Stimulated activated CD4-positive, alpha-beta T cell treated with anti-CD3 and anti-CD28 coated beads, Interleukin-2, amount 100 ng/mL, for 48 hours (primary cell): ENCODE results near the gene CDH5.

Source experiments
- DNase-seq, 2 donors: peaks; one replicate each; pipeline ENCODE4 v3.0.0-alpha.2; 2020

The CDH5 gene

GRCh38 chr16:66375451-66375850 is 9.0 kb downstream of the CDH5 start:
- no peak for DNase-seq

DNA sequence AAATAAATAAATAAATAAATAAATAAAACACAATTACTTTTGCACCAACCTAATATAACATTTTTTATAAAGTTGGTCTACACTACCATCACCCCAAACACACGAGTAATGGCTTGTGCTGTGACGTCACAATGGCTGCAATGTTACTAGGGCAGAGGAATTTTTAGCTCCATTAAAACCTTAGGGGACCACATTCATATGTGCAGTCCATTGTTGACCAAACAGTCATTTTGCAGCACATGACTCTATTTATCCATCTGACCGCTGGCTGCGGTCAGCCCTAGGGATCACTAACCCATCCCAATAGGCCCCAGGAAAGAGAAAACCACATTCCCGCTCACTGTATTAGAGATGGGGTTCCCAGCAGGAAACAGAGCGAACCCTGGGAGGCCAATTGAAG is 9.6 kb downstream of the CDH5 start:
- DNase-seq, result no peak

- DNase-seq, result no peak
Observed at GRCh38 chr16:66376577-66377305, 10.2 kb downstream of the CDH5 start.

DNA sequence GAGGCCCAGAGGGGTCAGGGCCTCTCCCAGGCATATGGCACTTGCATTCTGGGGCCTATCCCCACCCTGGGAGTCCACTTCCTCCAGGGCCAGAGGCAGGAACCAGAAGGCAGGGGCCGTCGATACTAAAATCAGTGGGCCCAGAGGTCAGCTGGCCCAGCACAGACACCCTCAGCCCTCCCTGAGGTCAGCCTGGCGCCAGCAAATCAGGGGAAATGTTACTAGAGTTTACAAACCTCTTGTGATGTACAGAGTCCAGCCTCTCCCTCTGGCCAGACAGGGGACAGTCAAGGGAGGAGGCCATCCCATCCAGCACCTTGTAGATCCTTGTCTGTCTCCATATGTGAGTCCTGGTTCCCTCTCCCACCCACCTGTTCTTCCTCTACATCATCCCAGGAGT is 10.8 kb downstream of the CDH5 start:
- DNase-seq, result no peak

DNA sequence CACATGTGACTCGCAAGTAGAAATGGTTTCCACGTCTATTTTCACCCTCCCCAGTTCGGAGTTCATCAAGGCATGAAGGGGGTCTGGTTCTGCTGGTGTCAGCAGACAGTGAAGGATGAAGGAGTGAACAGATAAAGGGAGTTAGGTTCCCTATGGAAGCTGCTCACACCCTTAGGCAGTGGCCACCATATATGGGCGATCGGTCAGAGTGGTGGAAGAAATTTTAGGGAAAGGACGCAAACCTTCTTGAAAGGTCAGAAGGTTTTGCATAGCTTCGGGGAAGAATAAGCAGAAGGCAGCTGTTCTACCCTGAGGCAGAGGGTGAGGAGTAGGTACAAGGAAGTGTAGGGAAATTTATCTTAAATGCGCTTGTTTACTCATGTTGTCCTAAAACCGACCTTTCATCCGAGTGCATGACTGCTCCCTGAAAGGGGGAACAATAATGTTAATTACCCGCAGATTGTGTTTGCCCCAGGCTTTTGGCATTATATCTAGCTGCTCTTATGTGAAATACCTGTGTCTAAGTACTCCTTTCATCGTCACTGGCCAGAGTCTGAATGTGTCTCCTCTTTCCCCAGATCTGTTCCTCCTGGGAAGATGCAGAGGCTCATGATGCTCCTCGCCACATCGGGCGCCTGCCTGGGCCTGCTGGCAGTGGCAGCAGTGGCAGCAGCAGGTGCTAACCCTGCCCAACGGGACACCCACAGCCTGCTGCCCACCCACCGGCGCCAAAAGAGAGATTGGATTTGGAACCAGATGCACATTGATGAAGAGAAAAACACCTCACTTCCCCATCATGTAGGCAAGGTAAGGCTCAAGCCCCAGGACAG is 12.5 kb downstream of the CDH5 start:
- DNase-seq, result no peak

DNA sequence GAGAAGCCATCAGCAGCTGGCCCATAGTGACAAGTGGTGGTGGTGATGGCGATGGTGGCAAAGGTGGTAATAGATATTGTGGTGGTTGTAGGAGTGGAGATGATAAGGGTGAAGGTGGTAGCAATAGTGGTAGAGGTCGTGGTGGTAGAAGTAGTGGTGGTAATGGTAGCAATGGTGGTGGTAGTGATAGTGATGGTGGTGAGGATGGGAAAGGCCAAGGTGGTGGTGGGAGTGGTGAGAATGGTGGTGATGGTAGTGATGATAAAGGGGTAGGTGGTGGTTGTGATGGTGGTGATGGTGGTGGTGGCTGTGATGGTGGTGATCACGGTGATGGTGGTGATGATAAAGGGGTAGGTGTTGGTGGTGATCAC is 13.1 kb downstream of the CDH5 start:
- no peak for DNase-seq

- no peak for DNase-seq
Observed at GRCh38 chr16:66380421-66380820, 13.9 kb downstream of the CDH5 start.

- no peak for DNase-seq
Observed at GRCh38 chr16:66381585-66382170, 15.2 kb downstream of the CDH5 start.

- DNase-seq, result no peak
Observed at GRCh38 chr16:66382171-66382965, 15.9 kb downstream of the CDH5 start.

DNA sequence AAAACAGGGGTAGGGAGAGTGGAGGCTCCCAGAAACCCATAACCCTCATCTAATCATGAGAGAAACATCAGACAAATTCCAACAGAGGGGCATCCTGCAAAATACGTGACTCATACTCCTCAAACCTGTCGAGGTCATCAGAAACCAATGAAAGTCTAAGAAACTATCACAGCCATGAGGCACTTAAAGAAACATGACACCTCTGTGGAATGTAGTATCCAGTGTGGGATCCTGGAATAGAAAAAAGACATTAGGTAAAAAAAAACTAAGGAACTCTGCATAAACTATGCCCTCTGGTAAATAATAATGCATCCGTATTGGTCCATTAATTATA is 16.4 kb downstream of the CDH5 start:
- no peak for DNase-seq

DNA sequence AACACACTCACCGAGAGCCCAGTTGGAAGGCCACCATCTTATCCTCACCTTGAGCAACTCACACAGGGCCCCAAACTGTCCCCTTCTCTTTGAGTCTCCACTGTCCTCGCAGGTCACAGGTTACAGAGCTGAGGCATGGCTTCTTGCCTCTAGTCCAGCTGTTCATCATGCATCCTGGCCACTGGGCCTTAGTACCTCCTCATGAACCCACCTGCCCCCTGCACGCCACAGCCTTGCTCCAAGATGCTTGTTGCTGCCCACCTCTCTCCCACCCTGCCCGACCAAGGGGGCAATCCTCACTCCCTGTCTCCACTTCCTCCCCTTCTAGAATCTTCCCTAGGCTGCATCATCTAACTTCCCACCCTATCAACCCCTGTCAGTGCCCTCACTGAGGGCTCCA is 17.1 kb downstream of the CDH5 start:
- no peak for DNase-seq

DNA sequence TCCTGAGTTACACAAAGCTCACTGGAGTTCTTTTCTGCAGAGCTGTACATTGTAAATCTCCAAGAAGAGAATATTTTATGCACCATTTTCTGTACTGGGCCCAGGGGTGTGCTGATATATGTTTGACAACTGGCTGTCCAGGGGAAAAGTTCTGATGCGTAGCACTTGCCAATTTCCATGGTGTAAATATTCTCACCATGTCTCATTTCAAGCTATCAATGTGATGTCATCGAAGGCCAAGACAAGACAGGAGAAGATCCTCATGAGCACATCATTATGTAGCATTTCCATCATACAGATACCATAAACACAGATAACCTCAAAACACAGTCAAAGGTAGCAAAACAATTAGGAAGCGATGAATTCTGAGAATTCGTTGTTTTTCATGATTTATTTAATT is 18.9 kb downstream of the CDH5 start:
- no peak for DNase-seq

- no peak for DNase-seq
Observed at GRCh38 chr16:66386629-66387622, 20.4 kb downstream of the CDH5 start.

- no peak for DNase-seq
Observed at GRCh38 chr16:66387817-66388332, 21.4 kb downstream of the CDH5 start.

DNA sequence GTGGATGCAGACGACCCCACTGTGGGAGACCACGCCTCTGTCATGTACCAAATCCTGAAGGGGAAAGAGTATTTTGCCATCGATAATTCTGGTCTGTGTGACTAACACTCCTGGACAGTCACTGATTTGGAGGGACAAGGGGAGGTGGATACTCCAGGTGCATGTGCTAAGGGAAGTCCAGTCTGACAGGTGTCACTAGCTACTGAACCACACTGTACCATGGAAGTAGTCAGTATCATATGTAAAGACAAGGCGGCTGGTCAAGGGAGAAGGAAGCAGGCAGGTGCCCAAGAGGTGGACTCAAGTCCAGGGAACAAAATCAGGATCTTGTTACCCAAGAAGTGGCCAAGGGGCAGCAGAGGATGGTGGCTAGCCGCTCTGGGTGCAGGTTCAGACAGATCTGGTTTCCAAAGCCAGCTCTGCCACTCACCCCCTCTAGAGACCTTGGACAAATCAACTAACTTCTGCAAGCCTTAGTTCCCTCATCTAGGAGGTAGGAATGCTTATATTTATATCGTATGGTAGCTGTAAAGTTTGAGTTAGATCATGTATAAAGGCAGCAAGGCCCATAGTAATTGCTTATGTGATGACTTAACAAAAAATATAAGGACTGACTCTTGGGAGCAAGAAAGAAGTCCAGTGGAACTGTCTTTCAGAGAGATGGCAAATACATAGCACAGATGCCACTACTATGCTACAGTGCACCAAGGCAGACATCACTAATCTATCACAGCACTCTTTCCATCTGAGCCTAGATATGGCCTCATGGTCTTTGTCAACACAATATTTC is 22.1 kb downstream of the CDH5 start:
- no peak for DNase-seq

DNA sequence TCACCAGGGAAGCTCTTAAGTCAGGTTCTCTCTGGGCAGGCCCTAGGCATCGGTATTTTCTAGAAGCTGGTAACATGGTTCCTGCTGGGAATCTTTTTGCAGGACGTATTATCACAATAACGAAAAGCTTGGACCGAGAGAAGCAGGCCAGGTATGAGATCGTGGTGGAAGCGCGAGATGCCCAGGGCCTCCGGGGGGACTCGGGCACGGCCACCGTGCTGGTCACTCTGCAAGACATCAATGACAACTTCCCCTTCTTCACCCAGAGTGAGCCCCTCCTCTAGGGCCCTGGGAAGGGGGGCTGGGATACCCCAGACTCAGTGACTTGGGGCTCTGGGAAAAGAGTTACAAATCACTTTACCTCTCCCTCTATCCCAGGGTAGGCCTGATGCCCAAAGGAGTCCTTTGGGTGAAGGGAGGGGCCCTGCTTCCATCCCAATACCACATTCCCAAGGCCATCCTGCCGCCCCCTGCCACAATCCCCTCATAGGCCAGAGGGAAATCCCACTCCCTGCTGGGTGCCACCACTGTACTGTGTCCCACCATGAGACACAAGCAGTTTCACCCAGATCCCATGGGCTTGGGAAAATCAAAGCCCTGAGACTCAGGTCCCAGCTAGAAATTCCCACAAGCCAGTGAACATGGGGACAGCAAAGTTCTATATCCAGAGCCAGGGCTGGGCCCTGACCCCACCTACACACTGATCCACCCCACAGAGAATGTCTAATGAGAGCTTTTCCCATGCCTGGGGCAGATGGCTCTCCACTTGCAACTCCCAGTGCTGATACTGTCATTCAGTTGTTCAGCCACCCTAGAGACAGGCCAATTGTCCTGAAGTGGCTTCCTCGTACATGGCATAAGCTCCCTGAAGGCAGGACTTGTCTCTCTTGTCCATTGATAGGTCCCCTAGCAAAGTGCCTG is 23.0 kb downstream of the CDH5 start:
- DNase-seq, result no peak

- DNase-seq, result no peak
Observed at GRCh38 chr16:66390346-66391108, 24.0 kb downstream of the CDH5 start.

DNA sequence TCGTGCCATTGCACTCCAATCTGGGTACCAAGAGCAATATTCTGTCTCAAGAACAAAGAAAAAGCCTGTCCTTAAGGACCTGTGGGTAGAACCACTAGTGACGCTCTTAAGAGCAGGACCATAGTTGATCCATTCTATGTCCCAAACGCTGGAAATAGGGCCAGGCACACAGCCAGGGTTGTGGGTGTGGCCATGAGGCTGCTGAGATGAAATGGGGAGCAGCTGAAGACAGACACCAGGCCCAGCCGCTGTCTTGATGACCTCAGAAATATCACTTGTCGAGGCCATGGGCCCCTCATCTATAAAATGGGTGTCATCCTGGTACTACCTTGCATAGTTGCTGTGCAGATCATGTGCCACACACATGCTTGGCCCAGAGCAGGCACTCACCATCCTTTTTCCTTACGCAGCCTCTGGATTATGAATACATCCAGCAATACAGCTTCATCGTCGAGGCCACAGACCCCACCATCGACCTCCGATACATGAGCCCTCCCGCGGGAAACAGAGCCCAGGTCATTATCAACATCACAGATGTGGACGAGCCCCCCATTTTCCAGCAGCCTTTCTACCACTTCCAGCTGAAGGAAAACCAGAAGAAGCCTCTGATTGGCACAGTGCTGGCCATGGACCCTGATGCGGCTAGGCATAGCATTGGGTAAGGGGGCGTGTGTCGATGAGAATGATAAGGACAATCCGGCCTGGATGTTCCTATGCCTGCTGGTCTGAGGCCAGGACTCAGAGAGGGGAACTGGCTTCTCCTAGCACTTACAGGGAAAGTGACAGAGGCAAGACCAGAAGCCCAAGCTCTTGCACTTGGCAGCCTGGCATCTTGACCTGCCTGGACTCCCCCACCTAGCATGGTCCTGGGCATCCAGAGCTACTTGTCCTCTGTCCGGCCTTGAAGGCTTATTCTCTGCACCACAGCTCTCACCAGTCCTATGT is 25.5 kb downstream of the CDH5 start:
- no peak for DNase-seq
